Measurements from ENCODE around the gene EZH1. TPM values are rescaled to one million over a fixed set of nuclear protein-coding genes. Genes with fewer than 3 reads are reported as not detected.

The EZH1 gene
- polyA plus RNA-seq, 4 donors: 8.1 to 33.0 (median 13.0) TPM

- Histone ChIP-seq H3K9me3 (ENCODE audit: control insufficient read depth in 2 of 2, insufficient read depth in 1 of 2, low read depth in 1 of 2, low read length in 1 of 2) (no peaks in the 10 kb centered on the region), H3K4me1 (ENCODE audit: control insufficient read depth in 3 of 3, insufficient read depth in 2 of 3, low read depth in 1 of 3, low read length in 2 of 3) (no peaks in the 10 kb centered on the region), H3K36me3 (ENCODE audit: control insufficient read depth in 3 of 3, insufficient read depth in 2 of 3, low read depth in 1 of 3, low read length in 3 of 3) (peaks cover 9 to 60% (median 18%) of the 10 kb centered on the region in 3 donors), H3K4me3 (ENCODE audit: low read depth in 1 of 3, low read length in 3 of 3) (no peak overlapping the region), H3K27ac (ENCODE audit: low read depth in 1 of 3, low read length in 2 of 3) (no peak overlapping the region), H3K27me3 (ENCODE audit: control insufficient read depth in 3 of 3, insufficient read depth in 3 of 3, low read length in 3 of 3) (no peaks in the 10 kb centered on the region)
- no peak for DNase-seq
- 85 to 89% (median 86%) methylated on average over 3 of the region's 3 CpGs for WGBS, 3 donors
- FAIRE-seq: no peak
Observed at GRCh38 chr17:42723636-42724035, 21.2 kb downstream of the EZH1 start.

GRCh38 chr17:42720996-42721583 lies 23.8 kb downstream of the EZH1 start:
- H3K4me1 ChIP-seq (ENCODE audit: control insufficient read depth in 3 of 3, insufficient read depth in 2 of 3, low read depth in 1 of 3, low read length in 2 of 3): no peaks in the 10 kb centered on the region
- H3K27ac ChIP-seq (ENCODE audit: low read depth in 1 of 3, low read length in 2 of 3): no peak overlapping the region
- no peak overlapping the region for H3K4me3 ChIP-seq (ENCODE audit: low read depth in 1 of 3, low read length in 3 of 3)
- DNase-seq (peak; percentile 70 to 77), FAIRE-seq (no peak)
- no peaks in the 10 kb centered on the region for H3K9me3 ChIP-seq (ENCODE audit: control insufficient read depth in 2 of 2, insufficient read depth in 1 of 2, low read depth in 1 of 2, low read length in 1 of 2)
- H3K36me3 ChIP-seq (ENCODE audit: control insufficient read depth in 3 of 3, insufficient read depth in 2 of 3, low read depth in 1 of 3, low read length in 3 of 3): peaks cover 14 to 46% (median 18%) of the 10 kb centered on the region in 3 donors
- 5 to 14% (median 9%) methylated on average over 2 of the region's 2 CpGs for WGBS, 3 donors
- no peaks in the 10 kb centered on the region for H3K27me3 ChIP-seq (ENCODE audit: control insufficient read depth in 3 of 3, insufficient read depth in 3 of 3, low read length in 3 of 3)

- no peak overlapping the region for H3K4me3 ChIP-seq (ENCODE audit: low read depth in 1 of 3, low read length in 3 of 3)
- H3K27me3 ChIP-seq (ENCODE audit: control insufficient read depth in 3 of 3, insufficient read depth in 3 of 3, low read length in 3 of 3): no peaks in the 10 kb centered on the region
- H3K27ac ChIP-seq (ENCODE audit: low read depth in 1 of 3, low read length in 2 of 3): no peak overlapping the region
- no peaks in the 10 kb centered on the region for H3K4me1 ChIP-seq (ENCODE audit: control insufficient read depth in 3 of 3, insufficient read depth in 2 of 3, low read depth in 1 of 3, low read length in 2 of 3)
- H3K9me3 ChIP-seq (ENCODE audit: control insufficient read depth in 2 of 2, insufficient read depth in 1 of 2, low read depth in 1 of 2, low read length in 1 of 2): no peaks in the 10 kb centered on the region
- no peak for DNase-seq
- H3K36me3 ChIP-seq (ENCODE audit: control insufficient read depth in 3 of 3, insufficient read depth in 2 of 3, low read depth in 1 of 3, low read length in 3 of 3): peaks cover 29 to 79% (median 34%) of the 10 kb centered on the region in 3 donors
- FAIRE-seq: no peak
- WGBS, 3 donors: 76 to 87% (median 77%) methylated on average over 2 of the region's 2 CpGs
Observed at GRCh38 chr17:42709561-42709960, 35.3 kb downstream of the EZH1 start.

- no peaks in the 10 kb centered on the region for H3K4me1 ChIP-seq (ENCODE audit: control insufficient read depth in 3 of 3, insufficient read depth in 2 of 3, low read depth in 1 of 3, low read length in 2 of 3)
- DNase-seq: no peak
- no peak overlapping the region for H3K4me3 ChIP-seq (ENCODE audit: low read depth in 1 of 3, low read length in 3 of 3)
- peaks cover 30 to 84% (median 36%) of the 10 kb centered on the region in 3 donors for H3K36me3 ChIP-seq (ENCODE audit: control insufficient read depth in 3 of 3, insufficient read depth in 2 of 3, low read depth in 1 of 3, low read length in 3 of 3)
- H3K27ac ChIP-seq (ENCODE audit: low read depth in 1 of 3, low read length in 2 of 3): no peak overlapping the region
- H3K27me3 ChIP-seq (ENCODE audit: control insufficient read depth in 3 of 3, insufficient read depth in 3 of 3, low read length in 3 of 3): no peaks in the 10 kb centered on the region
- no peak for FAIRE-seq
- WGBS, 3 donors: 87 to 97% (median 89%) methylated on average over 3 of the region's 3 CpGs
- no peaks in the 10 kb centered on the region for H3K9me3 ChIP-seq (ENCODE audit: control insufficient read depth in 2 of 2, insufficient read depth in 1 of 2, low read depth in 1 of 2, low read length in 1 of 2)
Observed at GRCh38 chr17:42708588-42708987, 36.3 kb downstream of the EZH1 start.

- Histone ChIP-seq H3K36me3 (ENCODE audit: control insufficient read depth in 3 of 3, insufficient read depth in 2 of 3, low read depth in 1 of 3, low read length in 3 of 3) (peaks cover 22 to 84% (median 27%) of the 10 kb centered on the region in 3 donors), H3K27ac (ENCODE audit: low read depth in 1 of 3, low read length in 2 of 3) (no peak overlapping the region), H3K27me3 (ENCODE audit: control insufficient read depth in 3 of 3, insufficient read depth in 3 of 3, low read length in 3 of 3) (no peaks in the 10 kb centered on the region), H3K9me3 (ENCODE audit: control insufficient read depth in 2 of 2, insufficient read depth in 1 of 2, low read depth in 1 of 2, low read length in 1 of 2) (no peaks in the 10 kb centered on the region), H3K4me1 (ENCODE audit: control insufficient read depth in 3 of 3, insufficient read depth in 2 of 3, low read depth in 1 of 3, low read length in 2 of 3) (no peaks in the 10 kb centered on the region), H3K4me3 (ENCODE audit: low read depth in 1 of 3, low read length in 3 of 3) (no peak overlapping the region)
- FAIRE-seq: no peak
- no peak for DNase-seq
- 86 to 91% (median 87%) methylated on average over 5 of the region's 5 CpGs for WGBS, 3 donors
Observed at GRCh38 chr17:42706732-42707131, 38.1 kb downstream of the EZH1 start.

GRCh38 chr17:42704837-42705494 lies 39.9 kb downstream of the EZH1 start:
- WGBS, 3 donors: 74 to 84% (median 76%) methylated on average over 8 of the region's 8 CpGs
- peak overlapping the region in 1 of 3 donors; percentile 17 for H3K27ac ChIP-seq (ENCODE audit: low read depth in 1 of 3, low read length in 2 of 3)
- no peak overlapping the region for H3K4me3 ChIP-seq (ENCODE audit: low read depth in 1 of 3, low read length in 3 of 3)
- DNase-seq (no peak), FAIRE-seq (no peak)
- no peaks in the 10 kb centered on the region for H3K27me3 ChIP-seq (ENCODE audit: control insufficient read depth in 3 of 3, insufficient read depth in 3 of 3, low read length in 3 of 3)
- H3K9me3 ChIP-seq (ENCODE audit: control insufficient read depth in 2 of 2, insufficient read depth in 1 of 2, low read depth in 1 of 2, low read length in 1 of 2): no peaks in the 10 kb centered on the region
- H3K4me1 ChIP-seq (ENCODE audit: control insufficient read depth in 3 of 3, insufficient read depth in 2 of 3, low read depth in 1 of 3, low read length in 2 of 3): no peaks in the 10 kb centered on the region
- H3K36me3 ChIP-seq (ENCODE audit: control insufficient read depth in 3 of 3, insufficient read depth in 2 of 3, low read depth in 1 of 3, low read length in 3 of 3): peaks cover 20 to 86% (median 31%) of the 10 kb centered on the region in 3 donors

GRCh38 chr17:42704490-42704836 lies 40.4 kb downstream of the EZH1 start:
- FAIRE-seq (no peak), DNase-seq (no peak)
- Histone ChIP-seq H3K9me3 (ENCODE audit: control insufficient read depth in 2 of 2, insufficient read depth in 1 of 2, low read depth in 1 of 2, low read length in 1 of 2) (no peaks in the 10 kb centered on the region), H3K27me3 (ENCODE audit: control insufficient read depth in 3 of 3, insufficient read depth in 3 of 3, low read length in 3 of 3) (no peaks in the 10 kb centered on the region), H3K36me3 (ENCODE audit: control insufficient read depth in 3 of 3, insufficient read depth in 2 of 3, low read depth in 1 of 3, low read length in 3 of 3) (peaks cover 20 to 85% (median 28%) of the 10 kb centered on the region in 3 donors), H3K4me3 (ENCODE audit: low read depth in 1 of 3, low read length in 3 of 3) (no peak overlapping the region), H3K4me1 (ENCODE audit: control insufficient read depth in 3 of 3, insufficient read depth in 2 of 3, low read depth in 1 of 3, low read length in 2 of 3) (no peaks in the 10 kb centered on the region), H3K27ac (ENCODE audit: low read depth in 1 of 3, low read length in 2 of 3) (peak overlapping the region in 1 of 3 donors; percentile 17)
- 87 to 99% (median 88%) methylated on average over 5 of the region's 5 CpGs for WGBS, 3 donors

- Histone ChIP-seq H3K9me3 (ENCODE audit: control insufficient read depth in 2 of 2, insufficient read depth in 1 of 2, low read depth in 1 of 2, low read length in 1 of 2) (no peaks in the 10 kb centered on the region), H3K27me3 (ENCODE audit: control insufficient read depth in 3 of 3, insufficient read depth in 3 of 3, low read length in 3 of 3) (no peaks in the 10 kb centered on the region), H3K27ac (ENCODE audit: low read depth in 1 of 3, low read length in 2 of 3) (no peak overlapping the region), H3K36me3 (ENCODE audit: control insufficient read depth in 3 of 3, insufficient read depth in 2 of 3, low read depth in 1 of 3, low read length in 3 of 3) (peaks cover 13 to 81% (median 18%) of the 10 kb centered on the region in 3 donors), H3K4me3 (ENCODE audit: low read depth in 1 of 3, low read length in 3 of 3) (no peak overlapping the region), H3K4me1 (ENCODE audit: control insufficient read depth in 3 of 3, insufficient read depth in 2 of 3, low read depth in 1 of 3, low read length in 2 of 3) (no peaks in the 10 kb centered on the region)
- FAIRE-seq: no peak
- WGBS, 3 donors: 83 to 89% (median 87%) methylated on average over 11 of the region's 11 CpGs
- no peak for DNase-seq
Observed at GRCh38 chr17:42702446-42702845, 42.4 kb downstream of the EZH1 start.
